RWPE1 (cell line): Measurements from ENCODE around the gene INPP4B.

ENCODE experiments used
- CTCF ChIA-PET: fragments of 350-600 bp; sonication (Branson Sonifier 250); formaldehyde crosslinking; extraction: SDS; loops from one replicate; lab custom pipeline; 2021; lab: Yijun Ruan, JAX
- POLR2A ChIA-PET: fragments of 400-600 bp; formaldehyde crosslinking; extraction: SDS; loops from one replicate; lab custom pipeline; 2020; ENCODE audit warnings: antibody characterized with exemption; ENCODE audit not compliant: low non-redundant PET; lab: Yijun Ruan, JAX
- DNase-seq: peaks from one replicate; pipeline ENCODE4 v3.0.0; 2012; ENCODE audit warnings: low spot score
- H3K27ac ChIP-seq: fragments of 450-650 bp; 2 replicates; pipeline ENCODE4 v1.5.1; 2017
- TF ChIP-seq, protein P1 (sequence below): fragments of 450-650 bp; conservative IDR thresholded peaks from 2 replicates; pipeline ENCODE4 v1.5.1; 2017; ENCODE audit warnings: low read depth, mild to moderate bottlenecking

The INPP4B gene

DNA sequence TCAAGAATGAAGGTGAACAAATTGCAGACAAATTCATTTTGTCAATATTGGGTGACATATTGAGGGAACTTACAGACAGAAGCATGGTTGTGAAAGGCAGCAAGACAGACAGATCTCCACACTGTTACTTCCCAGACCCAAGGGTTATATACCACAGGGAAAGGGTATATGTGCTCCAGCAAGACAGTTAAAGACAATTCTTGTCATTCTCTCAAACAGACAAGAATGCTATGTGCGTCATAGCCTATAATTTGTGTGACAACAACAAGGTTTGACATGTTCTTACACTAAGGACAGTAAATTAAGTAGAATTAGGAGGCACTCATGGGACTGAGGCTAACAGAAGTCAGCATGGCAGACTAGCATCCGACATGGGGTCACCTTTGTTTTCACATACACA is 214.3 kb downstream of the INPP4B start:
- TF ChIP-seq, protein P1, sequence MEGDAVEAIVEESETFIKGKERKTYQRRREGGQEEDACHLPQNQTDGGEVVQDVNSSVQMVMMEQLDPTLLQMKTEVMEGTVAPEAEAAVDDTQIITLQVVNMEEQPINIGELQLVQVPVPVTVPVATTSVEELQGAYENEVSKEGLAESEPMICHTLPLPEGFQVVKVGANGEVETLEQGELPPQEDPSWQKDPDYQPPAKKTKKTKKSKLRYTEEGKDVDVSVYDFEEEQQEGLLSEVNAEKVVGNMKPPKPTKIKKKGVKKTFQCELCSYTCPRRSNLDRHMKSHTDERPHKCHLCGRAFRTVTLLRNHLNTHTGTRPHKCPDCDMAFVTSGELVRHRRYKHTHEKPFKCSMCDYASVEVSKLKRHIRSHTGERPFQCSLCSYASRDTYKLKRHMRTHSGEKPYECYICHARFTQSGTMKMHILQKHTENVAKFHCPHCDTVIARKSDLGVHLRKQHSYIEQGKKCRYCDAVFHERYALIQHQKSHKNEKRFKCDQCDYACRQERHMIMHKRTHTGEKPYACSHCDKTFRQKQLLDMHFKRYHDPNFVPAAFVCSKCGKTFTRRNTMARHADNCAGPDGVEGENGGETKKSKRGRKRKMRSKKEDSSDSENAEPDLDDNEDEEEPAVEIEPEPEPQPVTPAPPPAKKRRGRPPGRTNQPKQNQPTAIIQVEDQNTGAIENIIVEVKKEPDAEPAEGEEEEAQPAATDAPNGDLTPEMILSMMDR, result no peak
- H3K27ac ChIP-seq, result no peak overlapping the region
- ChIA-PET POLR2A (no interaction called here), CTCF (no interaction called here)
- no peak for DNase-seq

DNA sequence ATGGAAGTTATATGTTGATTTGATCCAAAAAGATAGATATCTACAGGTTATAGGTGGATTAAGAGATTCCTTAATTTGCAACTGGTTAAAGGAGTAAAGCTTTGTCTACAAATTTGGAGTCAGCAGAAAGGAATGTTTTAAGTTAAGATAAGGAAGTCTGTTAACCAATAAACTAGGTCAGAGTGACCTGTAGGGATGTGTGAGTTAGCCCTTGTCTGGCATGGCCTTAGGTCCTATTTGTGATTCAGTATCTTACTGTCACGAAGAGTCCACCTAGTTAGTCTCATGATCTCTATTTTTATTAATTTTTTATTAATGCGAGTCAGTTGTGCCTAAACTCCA is 230.8 kb downstream of the INPP4B start:
- CTCF ChIA-PET, result interaction anchor here (0.6 to 1.0 kb wide), 2 partner anchors 26 to 33 kb away, joined by 3 read pairs; no protein-coding TSS in a partner anchor
- TF ChIP-seq, protein P1, result no peak
- POLR2A ChIA-PET, result no interaction called here
- DNase-seq, result no peak
- H3K27ac ChIP-seq, result no peak overlapping the region

DNA sequence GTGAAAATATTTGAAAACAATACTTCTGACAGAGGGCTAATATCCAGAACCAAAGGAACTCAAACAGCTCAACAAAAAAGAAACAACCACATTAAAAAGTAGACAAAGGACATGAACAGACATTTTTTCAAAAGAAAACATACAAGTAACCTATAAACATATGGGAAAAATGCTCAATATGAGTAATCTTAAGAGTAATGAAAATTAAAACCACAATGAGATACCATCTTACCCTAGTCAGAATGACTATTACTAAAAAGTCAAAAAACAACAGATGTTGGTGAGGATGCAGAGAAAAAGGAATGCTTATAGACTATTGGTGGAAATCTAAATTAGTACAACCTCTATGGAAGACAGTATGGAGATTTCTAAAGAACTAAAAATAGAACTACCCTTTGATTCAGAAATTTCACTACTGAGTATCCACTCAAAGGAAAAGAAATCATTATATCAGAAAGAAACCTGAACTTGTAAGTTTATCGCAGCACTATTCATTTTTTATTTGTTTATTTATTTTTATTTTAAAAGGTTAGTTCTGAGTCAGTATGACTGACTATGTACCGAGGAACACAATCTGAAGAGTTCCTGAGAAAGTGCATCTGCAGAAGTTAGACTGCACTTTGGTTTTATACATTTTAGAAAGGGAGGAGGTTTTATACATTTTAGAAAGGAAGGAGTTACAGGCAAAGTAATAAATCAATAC is 231.3 kb downstream of the INPP4B start:
- DNase-seq, result no peak
- H3K27ac ChIP-seq, result no peak overlapping the region
- ChIA-PET CTCF (interaction anchor here (0.6 to 1.0 kb wide), 2 partner anchors 26 to 34 kb away, joined by 3 read pairs; no protein-coding TSS in a partner anchor), POLR2A (no interaction called here)
- TF ChIP-seq, protein P1, result no peak

DNA sequence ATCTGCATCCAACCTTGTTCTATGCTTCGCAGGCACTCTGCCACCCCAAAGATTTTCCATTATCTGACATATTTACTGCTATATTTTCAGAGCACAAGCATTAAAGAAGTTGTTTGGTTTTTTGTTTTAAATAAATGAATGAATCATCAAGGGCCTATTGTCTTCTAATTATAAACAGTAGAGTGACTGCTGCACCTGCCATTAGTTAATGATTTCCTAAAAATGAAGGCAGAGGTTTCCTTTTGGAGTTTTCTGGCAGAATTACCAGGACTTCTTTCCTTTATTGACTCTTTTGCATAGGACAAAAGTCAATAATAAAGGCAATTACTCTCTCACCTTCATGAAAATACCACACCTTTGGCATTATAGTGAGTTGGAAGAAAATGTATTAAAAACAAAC is 238.1 kb downstream of the INPP4B start:
- CTCF ChIA-PET, result no interaction called here
- TF ChIP-seq, protein P1, result no peak
- POLR2A ChIA-PET, result no interaction called here

DNA sequence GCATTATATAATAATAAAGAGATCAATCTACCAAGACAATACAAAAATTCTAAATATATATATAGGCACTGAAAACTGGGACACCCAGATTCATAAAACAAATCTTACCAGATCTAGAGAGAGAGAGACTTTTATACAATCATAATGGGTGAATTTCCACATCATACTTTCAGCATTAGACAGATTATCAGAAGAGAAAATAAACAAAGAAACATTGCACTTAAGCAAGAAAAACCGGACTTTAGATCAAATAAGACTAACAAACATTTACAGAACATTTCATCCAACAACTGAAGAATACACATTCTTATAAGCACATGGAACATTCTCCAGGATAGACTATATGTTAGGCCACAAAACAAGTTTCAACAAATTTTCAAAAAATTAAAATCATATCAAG is 245.1 kb downstream of the INPP4B start:
- ChIA-PET CTCF (no interaction called here), POLR2A (no interaction called here)
- TF ChIP-seq, protein P1, result no peak
- H3K27ac ChIP-seq, result no peak overlapping the region
- DNase-seq, result no peak

More for the DNA sequence above, 238.1 kb downstream of the INPP4B start:
- DNase-seq, result no peak
- no peak overlapping the region for H3K27ac ChIP-seq

DNA sequence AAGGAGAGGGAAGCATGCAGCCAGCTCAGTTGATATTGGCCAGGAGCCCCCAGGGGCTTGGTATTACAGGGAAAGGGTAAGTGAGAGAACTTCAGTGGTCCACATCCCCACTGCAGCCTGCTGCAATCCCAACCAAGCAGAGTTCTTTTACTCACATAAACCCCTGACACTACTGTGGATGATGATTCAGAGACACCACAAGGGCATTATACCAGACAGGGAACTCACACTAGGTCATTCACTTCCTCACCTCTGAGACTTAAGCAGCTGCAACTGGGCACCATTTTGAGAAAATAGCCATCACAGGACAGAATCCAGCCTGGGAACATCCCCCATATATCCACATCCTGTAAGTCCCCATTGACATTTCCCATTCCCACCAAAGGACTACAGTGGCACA is 248.0 kb downstream of the INPP4B start:
- DNase-seq, result no peak
- POLR2A ChIA-PET, result no interaction called here
- TF ChIP-seq, protein P1, result no peak
- no peak overlapping the region for H3K27ac ChIP-seq
- CTCF ChIA-PET, result no interaction called here
